Measurements from ENCODE around the gene TMCC2.

Gene TMCC2

DNA sequence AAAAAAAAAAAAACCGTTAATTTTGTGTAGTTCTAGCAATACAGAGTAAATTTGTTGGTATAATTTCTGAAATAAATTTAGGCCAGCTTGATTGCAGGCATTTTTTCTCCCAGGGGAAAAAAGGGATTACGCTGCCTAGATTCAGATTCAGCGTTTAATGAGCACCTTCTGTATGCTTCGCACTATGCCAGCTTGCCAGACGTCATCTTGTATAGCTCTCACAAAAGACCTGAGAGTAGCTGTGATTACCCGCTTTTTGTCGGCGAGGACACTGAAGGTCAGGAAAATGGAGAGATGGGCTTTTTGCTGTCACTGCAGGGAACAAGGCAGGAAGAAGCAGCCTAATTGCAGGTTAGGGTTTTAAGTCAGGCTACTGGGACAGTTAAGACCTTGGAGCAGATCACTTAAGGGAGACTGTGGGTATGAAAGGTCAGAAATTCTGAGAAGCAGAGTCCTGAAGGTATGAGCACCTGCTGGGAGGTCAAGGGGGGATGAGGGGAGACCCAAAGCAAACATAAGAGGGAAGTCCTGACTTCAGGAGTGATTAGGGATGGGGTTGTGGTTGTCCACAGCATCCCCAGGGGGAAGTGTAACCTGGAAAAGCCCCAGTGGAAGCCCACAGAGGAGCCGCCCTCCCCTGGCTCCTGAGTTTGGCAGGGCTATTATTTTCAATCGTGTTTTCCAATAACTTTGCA is 39.0 kb downstream of the TMCC2 start:
- Histone ChIP-seq H3K27ac (no peak overlapping the region), H3K4me3 (no peak overlapping the region)
- no peak for TF ChIP-seq CTCF (IDR thresholded peaks at IDR 0.05)
- DNase-seq (ENCODE audit: low spot score), result no peak

DNA sequence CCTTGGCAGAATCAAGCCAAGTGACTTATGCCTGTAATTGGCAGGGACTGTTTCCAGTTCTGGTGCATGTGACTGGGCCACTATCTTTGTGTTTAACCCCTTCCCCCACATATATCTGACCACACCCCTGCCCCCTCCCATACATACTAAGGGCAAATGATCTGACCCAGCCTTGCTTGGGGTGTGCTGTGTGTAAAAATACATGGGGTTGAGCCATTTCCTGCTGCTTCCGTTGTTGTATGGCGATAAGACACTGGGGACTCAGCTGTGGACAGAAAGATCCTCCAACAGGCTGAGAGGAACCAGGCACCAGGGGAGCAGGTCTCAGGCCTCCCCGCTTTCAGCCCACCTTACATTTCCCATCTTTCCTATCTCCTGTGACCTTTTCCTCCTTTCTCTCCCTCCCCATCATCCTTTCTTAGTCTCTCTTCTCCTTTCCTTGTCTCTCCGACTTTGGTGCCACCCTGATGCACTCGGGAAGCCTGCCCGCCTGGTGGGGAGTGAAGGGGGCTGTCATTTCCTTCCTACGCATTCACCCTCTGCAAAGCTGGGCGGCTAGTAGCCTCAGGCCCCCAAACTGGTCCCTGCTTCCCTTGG is 39.7 kb downstream of the TMCC2 start:
- no peak overlapping the region for H3K4me3 ChIP-seq
- H3K27ac ChIP-seq, result no peak overlapping the region
- no peak for TF ChIP-seq CTCF (IDR thresholded peaks at IDR 0.05)
- DNase-seq (ENCODE audit: low spot score), result no peak

DNA sequence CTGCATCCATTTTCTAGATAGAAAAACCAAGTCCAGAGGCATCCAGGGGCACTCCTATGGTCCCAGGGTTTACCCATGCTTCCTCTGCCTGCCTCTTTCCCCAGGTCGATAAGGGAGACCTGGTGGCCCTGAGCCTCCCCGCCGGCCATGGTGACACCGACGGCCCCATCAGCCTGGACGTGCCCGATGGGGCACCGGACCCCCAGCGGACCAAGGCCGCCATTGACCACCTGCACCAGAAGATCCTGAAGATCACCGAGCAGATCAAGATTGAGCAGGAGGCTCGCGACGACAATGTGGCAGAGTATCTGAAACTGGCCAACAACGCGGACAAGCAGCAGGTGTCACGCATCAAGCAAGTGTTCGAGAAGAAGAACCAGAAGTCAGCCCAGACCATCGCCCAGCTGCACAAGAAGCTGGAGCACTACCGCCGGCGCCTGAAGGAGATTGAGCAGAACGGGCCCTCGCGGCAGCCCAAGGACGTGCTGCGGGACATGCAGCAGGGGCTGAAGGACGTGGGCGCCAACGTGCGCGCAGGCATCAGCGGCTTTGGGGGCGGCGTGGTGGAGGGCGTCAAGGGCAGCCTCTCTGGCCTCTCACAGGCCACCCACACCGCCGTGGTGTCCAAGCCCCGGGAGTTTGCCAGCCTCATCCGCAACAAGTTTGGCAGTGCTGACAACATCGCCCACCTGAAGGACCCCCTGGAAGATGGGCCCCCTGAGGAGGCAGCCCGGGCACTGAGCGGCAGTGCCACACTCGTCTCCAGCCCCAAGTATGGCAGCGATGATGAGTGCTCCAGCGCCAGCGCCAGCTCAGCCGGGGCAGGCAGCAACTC is 41.3 kb downstream of the TMCC2 start:
- Histone ChIP-seq H3K27ac (no peak overlapping the region), H3K4me3 (no peak overlapping the region)
- DNase-seq (ENCODE audit: low spot score), result no peak
- no peak for TF ChIP-seq CTCF (IDR thresholded peaks at IDR 0.05)

DNA sequence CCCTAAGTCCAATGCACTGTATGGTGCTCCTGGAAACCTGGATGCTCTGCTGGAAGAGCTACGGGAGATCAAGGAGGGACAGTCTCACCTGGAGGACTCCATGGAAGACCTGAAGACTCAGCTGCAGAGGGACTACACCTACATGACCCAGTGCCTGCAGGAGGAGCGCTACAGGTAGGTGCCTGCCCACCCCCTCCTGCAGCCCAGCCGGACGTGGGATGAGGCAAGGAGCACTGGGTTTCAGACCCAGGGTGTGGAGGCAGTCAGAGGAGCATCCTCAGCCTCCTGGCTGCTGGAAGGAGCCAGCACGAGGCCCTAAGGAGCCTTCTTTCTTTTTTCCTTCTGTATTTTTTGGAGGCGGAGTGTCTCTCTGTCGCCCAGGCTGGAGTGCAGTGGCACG is 42.0 kb downstream of the TMCC2 start:
- no peak for DNase-seq (ENCODE audit: low spot score)
- no peak for TF ChIP-seq CTCF (IDR thresholded peaks at IDR 0.05)
- H3K27ac ChIP-seq, result no peak overlapping the region
- H3K4me3 ChIP-seq, result no peak overlapping the region

GRCh38 chr1:205270271-205270670 is 42.5 kb downstream of the TMCC2 start:
- no peak for DNase-seq (ENCODE audit: low spot score)
- H3K27ac ChIP-seq, result no peak overlapping the region

GRCh38 chr1:205270764-205271163 is 43.0 kb downstream of the TMCC2 start:
- Histone ChIP-seq H3K4me3 (no peak overlapping the region), H3K27ac (no peak overlapping the region)
- DNase-seq (ENCODE audit: low spot score), result no peak
- no peak for TF ChIP-seq CTCF (IDR thresholded peaks at IDR 0.05)

More at GRCh38 chr1:205270271-205270670, 42.5 kb downstream of the TMCC2 start:
- no peak for TF ChIP-seq CTCF (IDR thresholded peaks at IDR 0.05)
- H3K4me3 ChIP-seq, result no peak overlapping the region
